Stimulated activated CD8-positive, alpha-beta memory T cell treated with anti-CD3 and anti-CD28 coated beads, Interleukin-7, amount 100 ng/mL, for 48 hours (primary cell): ENCODE data around the gene SGPP1.
"Not testable (repeated sequence)": the region's sequence is repeated elsewhere in the genome, so short reads cannot be mapped to it uniquely, and the experiment has no call there.

ENCODE experiments used
- DNase-seq, 2 donors: peaks; one replicate each; pipeline ENCODE4 v3.0.0-alpha.2; 2020; ENCODE audit warnings: low read depth in 1 of 2; ENCODE audit errors: extremely low read depth in 1 of 2

SGPP1 gene

DNA sequence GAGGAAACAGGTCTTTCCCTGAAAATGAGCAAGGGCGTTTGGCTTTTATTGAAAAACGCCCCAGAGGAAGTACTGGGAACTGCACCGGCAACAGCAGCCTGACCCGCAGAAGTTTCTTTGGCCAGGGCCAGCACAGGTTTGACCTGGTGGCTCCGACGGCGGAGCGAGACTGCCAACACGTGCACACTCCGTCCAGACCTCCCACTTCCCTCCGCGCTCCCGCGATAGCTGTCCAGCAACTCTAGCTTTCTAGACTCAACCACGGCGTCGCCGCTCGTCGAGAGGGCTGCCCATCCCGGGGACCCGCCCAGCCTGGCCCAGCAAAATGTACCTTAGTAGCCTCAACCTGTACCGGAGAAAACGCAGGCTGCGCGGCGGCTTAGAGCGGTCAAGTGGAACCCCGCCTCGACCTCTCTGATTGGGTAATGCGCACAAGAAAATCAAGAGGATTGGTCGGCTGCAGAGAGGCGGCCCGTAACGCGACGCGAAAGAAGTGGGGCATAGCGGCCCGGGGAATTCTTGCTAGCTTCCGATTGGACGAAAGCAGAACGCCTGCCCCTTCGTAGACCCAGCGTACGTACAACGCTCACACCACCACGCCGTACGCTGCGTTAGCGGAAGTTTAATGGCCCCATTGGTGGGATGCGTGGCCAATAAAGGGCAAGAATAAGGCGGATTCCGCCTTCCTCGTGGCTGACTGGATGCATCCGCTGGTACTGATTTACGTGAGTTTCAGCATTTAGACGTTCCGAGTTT lies 86.2 kb downstream of the SGPP1 start, which contains the start of gene WDR89:
Gene WDR89, minus strand, starts transcription at position 399 of the 756 bp plus-strand sequence. CDS start 41,929 bp downstream, outside the sequence.
- DNase-seq = peak; percentile 86 to 95

DNA sequence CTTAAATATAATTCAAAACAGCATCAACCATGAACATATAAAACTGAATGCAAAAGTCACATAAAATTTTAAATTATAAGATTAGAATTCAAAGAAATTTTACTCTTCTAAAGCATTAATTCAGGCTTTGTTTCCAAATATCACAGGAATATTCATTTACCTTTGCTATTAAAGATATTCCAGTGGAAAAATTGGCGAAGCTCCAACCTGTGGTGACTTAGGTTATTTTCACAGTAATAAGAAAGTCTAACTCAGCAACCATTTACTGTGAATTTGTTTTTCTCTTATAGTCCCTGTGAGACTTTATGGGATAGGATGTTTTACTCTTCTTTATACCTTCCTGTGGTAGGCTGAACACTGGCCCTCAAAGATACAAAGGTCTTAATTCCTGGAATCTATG lies 89.4 kb downstream of the SGPP1 start:
- DNase-seq = no peak

DNA sequence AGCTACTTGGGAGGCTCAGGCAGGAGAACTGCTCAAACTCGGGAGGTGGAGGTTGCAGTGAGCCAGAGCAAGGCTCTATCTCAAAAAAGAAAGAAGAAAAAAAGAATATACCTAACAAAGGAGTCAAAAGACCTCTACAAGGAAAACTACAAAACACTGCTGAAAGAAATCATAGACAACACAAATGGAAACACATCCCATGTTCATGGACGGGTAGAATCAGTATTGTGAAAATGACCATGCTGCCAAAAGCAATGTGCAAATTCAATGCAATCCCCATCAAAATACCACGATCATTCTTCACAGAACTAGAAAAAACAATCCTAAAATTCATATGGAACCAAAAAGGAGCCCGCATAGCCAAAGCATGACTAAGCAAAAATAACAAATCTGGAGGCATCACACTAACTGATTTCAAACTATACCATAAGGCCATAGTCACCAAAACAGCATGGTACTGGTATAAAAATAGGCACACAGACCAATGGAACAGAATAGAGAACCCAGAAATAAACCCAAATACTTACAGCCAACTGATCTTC lies 91.7 kb downstream of the SGPP1 start:
- DNase-seq = not testable (repeated sequence)
